K562 (cell line): Measurements from ENCODE around the gene ITSN2. TPM values are rescaled to one million over a fixed set of nuclear protein-coding genes. Genes with fewer than 3 reads are reported as not detected.

Experiments
- CHD1 ChIP-seq: fragments of 200-600 bp; sonication (generic); IDR thresholded peaks from one replicate; pipeline ENCODE4 v1.6.1; 2012; ENCODE audit warnings: mild to moderate bottlenecking, moderate library complexity, low read length, inconsistent platforms
- CHD4 ChIP-seq: fragments of 200-600 bp; sonication (generic); IDR thresholded peaks from 3 replicates; pipeline ENCODE4 v1.6.1; 2012; ENCODE audit warnings: low read depth, mild to moderate bottlenecking, mixed read lengths, low read length, inconsistent platforms; ENCODE audit not compliant: insufficient read depth, insufficient replicate concordance, poor library complexity, severe bottlenecking
- CTBP1 ChIP-seq: fragments of 450-650 bp; IDR thresholded peaks from 2 replicates; pipeline ENCODE4 v1.6.1; 2016; ENCODE audit warnings: borderline replicate concordance
- CTCFL ChIP-seq: IDR thresholded peaks from 2 replicates; pipeline ENCODE4 v1.6.1; 2011; ENCODE audit warnings: borderline replicate concordance, low read depth, mild to moderate bottlenecking, moderate library complexity, low read length; ENCODE audit not compliant: insufficient read depth, poor library complexity, severe bottlenecking
- ETV1 ChIP-seq: fragments of 450-650 bp; conservative IDR thresholded peaks from 2 replicates; pipeline ENCODE4 v1.6.1; 2016; ENCODE audit warnings: missing genetic modification characterization, control low read depth, low read depth, missing compliant biosample characterization
- HCFC1 ChIP-seq: IDR thresholded peaks from 2 replicates; pipeline ENCODE4 v1.6.1; 2012; ENCODE audit warnings: low read depth, low read length, improper control_type of control experiment
- LEF1 ChIP-seq: fragments of 450-650 bp; IDR thresholded peaks from 2 replicates; pipeline ENCODE4 v1.6.1; 2016; ENCODE audit warnings: mild to moderate bottlenecking
- RBM15 ChIP-seq: fragments of 200-400 bp; formaldehyde crosslinking; IDR thresholded peaks from 2 replicates; pipeline ENCODE4 v1.6.1; 2018; ENCODE audit warnings: mild to moderate bottlenecking, low read length, moderate library complexity; ENCODE audit not compliant: insufficient read depth
- SOX6 ChIP-seq: fragments of 450-650 bp; IDR thresholded peaks from 2 replicates; pipeline ENCODE4 v1.6.1; 2014; ENCODE audit warnings: mild to moderate bottlenecking
- TEAD1 ChIP-seq, 2 experiments: fragments of 450-650 bp in 1 of 2; sonication (generic) in 1 of 2; formaldehyde crosslinking; IDR thresholded peaks; 2 replicates each; pipeline versions ENCODE4 v1.4.0 to v1.8.0; 2020 to 2022; ENCODE audit warnings: mild to moderate bottlenecking in 2 of 2, missing genetic modification reagents in 1 of 2
- THAP7 ChIP-seq: fragments of 250-450 bp; sonication (Bioruptor Pico); IDR thresholded peaks from 2 replicates; pipeline ENCODE4 v1.5.0; 2021
- YBX1 ChIP-seq: fragments of 450-650 bp; IDR thresholded peaks from 2 replicates; pipeline ENCODE4 v1.7.1; 2016; ENCODE audit warnings: mild to moderate bottlenecking
- ZKSCAN3 ChIP-seq: fragments of 250-450 bp; sonication (Bioruptor Pico); IDR thresholded peaks from 2 replicates; pipeline ENCODE4 v1.4.0; 2020
- ZNF124 ChIP-seq: sonication (generic); formaldehyde crosslinking; IDR thresholded peaks from 2 replicates; pipeline ENCODE4 v1.8.1; 2022; ENCODE audit warnings: missing genetic modification reagents
- ZNF232 ChIP-seq: sonication (generic); formaldehyde crosslinking; IDR thresholded peaks from 2 replicates; pipeline ENCODE4 v1.8.0; 2022; ENCODE audit warnings: mild to moderate bottlenecking, missing genetic modification reagents
- ZNF3 ChIP-seq: fragments of 250-450 bp; sonication (Bioruptor Pico); IDR thresholded peaks from 2 replicates; pipeline ENCODE4 v1.5.0; 2021; ENCODE audit warnings: mild to moderate bottlenecking, moderate library complexity
- ZNF316 ChIP-seq: fragments of 450-650 bp; IDR thresholded peaks from 2 replicates; pipeline ENCODE4 v1.6.1; 2016
- polyA plus RNA-seq, 8 experiments: library from polyadenylated mRNA; depleted of rRNA in 4 of 8; stranded (reverse) in 5 of 8; unstranded in 3 of 8; fragments of >200 nt; fragmentation: Nextera tagmentation in 2 of 8; fragmentation: Illumina TruSeq in 1 of 8; extraction: Ambion mirVana in 2 of 8; extraction: Trizol in 1 of 8; gene quantifications; 2 replicates each; pipeline versions ENCODE4 v1.2.1 to v1.2.3, GENCODE V29; 2011 to 2014; ENCODE audit warnings: inconsistent platforms in 1 of 8, missing spikeins in 1 of 8
- total RNA-seq, 7 experiments: library from RNA; depleted of rRNA in 6 of 7; stranded (reverse); fragments of >200 nt in 6 of 7; fragmentation: Illumina TruSeq in 2 of 7; extraction: Trizol in 2 of 7; gene quantifications; 2 replicates each; pipeline versions ENCODE4 v1.2.1 to v1.2.3, GENCODE V29; 2011 to 2021; ENCODE audit warnings: low replicate concordance in 1 of 7
- TF ChIP-seq, protein P1 (sequence below): fragments of 250-450 bp; sonication (Bioruptor Pico); IDR thresholded peaks from 2 replicates; pipeline ENCODE4 v1.5.1; 2021; ENCODE audit warnings: mild to moderate bottlenecking
- TF ChIP-seq, protein P2 (sequence below): sonication (generic); formaldehyde crosslinking; IDR thresholded peaks from 2 replicates; pipeline ENCODE4 v1.5.0; 2020; ENCODE audit warnings: missing genetic modification reagents

The ITSN2 gene
- total and polyA plus RNA-seq, 9 of the 15 experiments (the other 6 are each of a cell fraction or from before 2014, with no cell fraction given): 6.6 to 19.9 (median 15.2) TPM

DNA sequence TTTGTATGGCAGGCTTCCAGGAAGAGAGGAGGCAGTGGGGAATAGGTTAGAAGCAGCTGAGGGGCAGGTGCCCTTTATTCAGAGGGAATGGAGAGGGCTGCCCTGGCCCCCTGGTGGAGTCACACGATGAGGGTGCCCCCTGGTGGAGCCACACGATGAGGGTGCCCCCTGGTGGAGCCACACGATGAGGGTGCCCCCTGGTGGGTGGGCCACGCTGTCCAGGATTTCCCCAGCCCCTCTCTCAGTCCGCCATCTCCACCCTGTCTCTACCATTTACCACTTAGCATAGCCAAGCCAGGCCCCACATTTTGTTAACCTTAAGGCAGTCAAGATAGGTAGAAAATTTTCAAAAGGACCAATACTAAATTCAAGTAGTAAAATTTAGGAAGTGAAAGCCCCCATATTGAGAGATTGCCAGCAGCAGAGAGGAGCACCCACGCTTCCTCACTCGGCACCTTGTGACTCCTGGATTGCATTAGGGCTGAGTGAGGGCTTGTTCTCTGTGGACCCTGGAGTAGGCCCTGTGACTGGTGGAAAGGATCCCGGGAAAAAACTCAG is 195.8 kb downstream of the ITSN2 start (continued):
- peak; percentile 100 for TF ChIP-seq CTCFL
- no peak for TF ChIP-seq CHD1
- no peak for TF ChIP-seq ZNF124 (CRISPR knock-in tag)
- TF ChIP-seq LEF1: no peak
- no peak for TF ChIP-seq ETV1 (tag)
- TF ChIP-seq CHD4: no peak
- TF ChIP-seq HCFC1: peak; percentile 49; the same call in 1 of the 2 replicates
- TF ChIP-seq, protein P1, sequence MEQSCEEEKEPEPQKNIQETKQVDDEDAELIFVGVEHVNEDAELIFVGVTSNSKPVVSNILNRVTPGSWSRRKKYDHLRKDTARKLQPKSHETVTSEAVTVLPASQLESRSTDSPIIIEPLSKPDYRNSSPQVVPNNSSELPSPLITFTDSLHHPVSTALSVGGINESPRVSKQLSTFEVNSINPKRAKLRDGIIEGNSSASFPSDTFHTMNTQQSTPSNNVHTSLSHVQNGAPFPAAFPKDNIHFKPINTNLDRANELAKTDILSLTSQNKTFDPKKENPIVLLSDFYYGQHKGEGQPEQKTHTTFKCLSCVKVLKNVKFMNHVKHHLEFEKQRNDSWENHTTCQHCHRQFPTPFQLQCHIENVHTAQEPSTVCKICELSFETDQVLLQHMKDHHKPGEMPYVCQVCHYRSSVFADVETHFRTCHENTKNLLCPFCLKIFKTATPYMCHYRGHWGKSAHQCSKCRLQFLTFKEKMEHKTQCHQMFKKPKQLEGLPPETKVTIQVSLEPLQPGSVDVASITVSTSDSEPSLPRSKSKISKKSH (CRISPR knock-in tag): no peak
- peak; percentile 41; the same call in 1 of the 2 replicates for TF ChIP-seq CTBP1
- TF ChIP-seq ZNF232 (CRISPR knock-in tag): no peak
- no peak for TF ChIP-seq THAP7
- TF ChIP-seq RBM15: no peak
- no peak for TF ChIP-seq ZNF316
- no peak for TF ChIP-seq TEAD1 (CRISPR knock-in tag; IDR thresholded peaks at IDR 0.05)
- TF ChIP-seq YBX1: no peak
- TF ChIP-seq ZNF3 (CRISPR knock-in tag): no peak
- TF ChIP-seq, protein P2, sequence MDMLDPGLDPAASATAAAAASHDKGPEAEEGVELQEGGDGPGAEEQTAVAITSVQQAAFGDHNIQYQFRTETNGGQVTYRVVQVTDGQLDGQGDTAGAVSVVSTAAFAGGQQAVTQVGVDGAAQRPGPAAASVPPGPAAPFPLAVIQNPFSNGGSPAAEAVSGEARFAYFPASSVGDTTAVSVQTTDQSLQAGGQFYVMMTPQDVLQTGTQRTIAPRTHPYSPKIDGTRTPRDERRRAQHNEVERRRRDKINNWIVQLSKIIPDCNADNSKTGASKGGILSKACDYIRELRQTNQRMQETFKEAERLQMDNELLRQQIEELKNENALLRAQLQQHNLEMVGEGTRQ (CRISPR knock-in tag): no peak
- no peak for TF ChIP-seq ZKSCAN3
- peak; percentile 25; the same call in 1 of the 2 replicates for TF ChIP-seq SOX6
